Measurements from ENCODE around the gene FDX1.

FDX1 gene

DNA sequence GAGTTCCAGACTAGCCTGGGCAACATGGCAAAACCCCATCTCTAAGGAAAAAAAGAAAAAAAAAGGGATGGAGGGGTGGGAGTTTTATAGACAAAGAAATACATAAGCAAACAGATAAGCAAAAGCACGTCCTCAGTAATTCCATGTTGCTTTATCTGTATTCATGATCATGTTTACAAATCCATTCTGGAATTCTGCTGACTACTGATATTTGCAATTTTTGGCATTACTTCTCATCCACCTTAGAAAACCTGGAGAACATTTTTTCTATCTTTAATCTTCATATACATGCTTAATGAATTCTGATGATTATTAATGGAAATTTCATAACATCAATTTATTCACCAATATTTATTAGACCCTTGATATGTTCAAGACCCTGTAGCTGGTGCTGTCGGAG is 1.7 kb upstream of the FDX1 start:
- H3K27ac ChIP-seq (replicated peaks), result no peak overlapping the region
- H3K4me3 ChIP-seq (replicated peaks; ENCODE audit: insufficient read depth, low read length), result no peak overlapping the region
- TF ChIP-seq SPI1 (IDR thresholded peaks at IDR 0.05; ENCODE audit: borderline replicate concordance, low read depth) (no peak), GABPA (IDR thresholded peaks at IDR 0.05; ENCODE audit: low read depth) (no peak), POLR2AphosphoS5 (IDR thresholded peaks at IDR 0.05; ENCODE audit: low read depth) (no peak)
- TF ChIP-seq, protein P1, sequence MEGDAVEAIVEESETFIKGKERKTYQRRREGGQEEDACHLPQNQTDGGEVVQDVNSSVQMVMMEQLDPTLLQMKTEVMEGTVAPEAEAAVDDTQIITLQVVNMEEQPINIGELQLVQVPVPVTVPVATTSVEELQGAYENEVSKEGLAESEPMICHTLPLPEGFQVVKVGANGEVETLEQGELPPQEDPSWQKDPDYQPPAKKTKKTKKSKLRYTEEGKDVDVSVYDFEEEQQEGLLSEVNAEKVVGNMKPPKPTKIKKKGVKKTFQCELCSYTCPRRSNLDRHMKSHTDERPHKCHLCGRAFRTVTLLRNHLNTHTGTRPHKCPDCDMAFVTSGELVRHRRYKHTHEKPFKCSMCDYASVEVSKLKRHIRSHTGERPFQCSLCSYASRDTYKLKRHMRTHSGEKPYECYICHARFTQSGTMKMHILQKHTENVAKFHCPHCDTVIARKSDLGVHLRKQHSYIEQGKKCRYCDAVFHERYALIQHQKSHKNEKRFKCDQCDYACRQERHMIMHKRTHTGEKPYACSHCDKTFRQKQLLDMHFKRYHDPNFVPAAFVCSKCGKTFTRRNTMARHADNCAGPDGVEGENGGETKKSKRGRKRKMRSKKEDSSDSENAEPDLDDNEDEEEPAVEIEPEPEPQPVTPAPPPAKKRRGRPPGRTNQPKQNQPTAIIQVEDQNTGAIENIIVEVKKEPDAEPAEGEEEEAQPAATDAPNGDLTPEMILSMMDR (IDR thresholded peaks at IDR 0.05; ENCODE audit: insufficient read depth, low read length), result no peak
- TF ChIP-seq, protein P2, sequence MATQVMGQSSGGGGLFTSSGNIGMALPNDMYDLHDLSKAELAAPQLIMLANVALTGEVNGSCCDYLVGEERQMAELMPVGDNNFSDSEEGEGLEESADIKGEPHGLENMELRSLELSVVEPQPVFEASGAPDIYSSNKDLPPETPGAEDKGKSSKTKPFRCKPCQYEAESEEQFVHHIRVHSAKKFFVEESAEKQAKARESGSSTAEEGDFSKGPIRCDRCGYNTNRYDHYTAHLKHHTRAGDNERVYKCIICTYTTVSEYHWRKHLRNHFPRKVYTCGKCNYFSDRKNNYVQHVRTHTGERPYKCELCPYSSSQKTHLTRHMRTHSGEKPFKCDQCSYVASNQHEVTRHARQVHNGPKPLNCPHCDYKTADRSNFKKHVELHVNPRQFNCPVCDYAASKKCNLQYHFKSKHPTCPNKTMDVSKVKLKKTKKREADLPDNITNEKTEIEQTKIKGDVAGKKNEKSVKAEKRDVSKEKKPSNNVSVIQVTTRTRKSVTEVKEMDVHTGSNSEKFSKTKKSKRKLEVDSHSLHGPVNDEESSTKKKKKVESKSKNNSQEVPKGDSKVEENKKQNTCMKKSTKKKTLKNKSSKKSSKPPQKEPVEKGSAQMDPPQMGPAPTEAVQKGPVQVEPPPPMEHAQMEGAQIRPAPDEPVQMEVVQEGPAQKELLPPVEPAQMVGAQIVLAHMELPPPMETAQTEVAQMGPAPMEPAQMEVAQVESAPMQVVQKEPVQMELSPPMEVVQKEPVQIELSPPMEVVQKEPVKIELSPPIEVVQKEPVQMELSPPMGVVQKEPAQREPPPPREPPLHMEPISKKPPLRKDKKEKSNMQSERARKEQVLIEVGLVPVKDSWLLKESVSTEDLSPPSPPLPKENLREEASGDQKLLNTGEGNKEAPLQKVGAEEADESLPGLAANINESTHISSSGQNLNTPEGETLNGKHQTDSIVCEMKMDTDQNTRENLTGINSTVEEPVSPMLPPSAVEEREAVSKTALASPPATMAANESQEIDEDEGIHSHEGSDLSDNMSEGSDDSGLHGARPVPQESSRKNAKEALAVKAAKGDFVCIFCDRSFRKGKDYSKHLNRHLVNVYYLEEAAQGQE (IDR thresholded peaks at IDR 0.05; ENCODE audit: insufficient replicate concordance, low read depth), result no peak
- no peak for DNase-seq (ENCODE audit: low read depth in 1 of 2, low spot score in 1 of 2)
- H3K27me3 ChIP-seq (ENCODE audit: insufficient read depth, poor library complexity, severe bottlenecking), result no peaks in the 10 kb centered on the region

DNA sequence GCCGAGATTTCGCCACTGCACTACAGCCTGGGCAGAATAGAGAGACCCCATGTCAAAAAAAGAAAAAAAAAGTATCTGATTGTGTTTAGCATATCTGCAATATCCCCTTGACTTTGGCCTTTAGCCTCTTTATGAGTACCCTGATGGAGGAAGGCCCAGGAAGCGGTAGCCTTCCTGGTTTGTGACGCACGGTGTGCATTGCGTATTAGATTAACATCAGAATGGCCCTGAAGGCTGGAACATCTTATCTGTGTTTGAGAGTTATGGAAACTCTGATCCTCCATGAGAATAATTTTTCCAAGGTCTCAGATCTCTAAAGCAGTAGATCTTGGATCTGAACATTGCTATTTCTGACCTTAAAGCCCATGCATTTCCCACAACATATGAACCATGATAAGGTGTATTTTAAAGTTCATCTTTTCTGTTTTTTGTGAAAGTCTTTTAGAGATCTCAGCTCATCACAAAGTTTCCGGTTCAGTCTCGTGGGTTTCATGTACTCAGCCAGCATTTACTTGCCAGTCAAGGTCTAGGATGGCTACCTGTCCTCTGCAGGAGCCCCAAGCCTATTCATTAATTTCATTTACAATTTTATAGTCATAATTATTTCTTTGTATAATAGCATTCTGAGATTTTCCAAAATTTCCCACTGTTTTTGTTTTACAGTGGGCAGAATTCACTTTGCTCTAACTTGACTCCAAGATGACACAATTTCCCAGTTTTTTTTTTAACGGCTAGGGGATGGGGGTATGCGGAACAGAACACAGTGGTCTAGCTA is 605 bp upstream of the FDX1 start:
- Histone ChIP-seq H3K27ac (replicated peaks) (peak overlapping the region; percentile 75), H3K27me3 (ENCODE audit: insufficient read depth, poor library complexity, severe bottlenecking) (no peaks in the 10 kb centered on the region), H3K4me3 (replicated peaks; ENCODE audit: insufficient read depth, low read length) (peak overlapping the region; percentile 90)
- no peak for TF ChIP-seq SPI1 (IDR thresholded peaks at IDR 0.05; ENCODE audit: borderline replicate concordance, low read depth)
- TF ChIP-seq, protein P2 (IDR thresholded peaks at IDR 0.05; ENCODE audit: insufficient replicate concordance, low read depth), result no peak
- TF ChIP-seq, protein P1 (IDR thresholded peaks at IDR 0.05; ENCODE audit: insufficient read depth, low read length), result no peak
- TF ChIP-seq GABPA (IDR thresholded peaks at IDR 0.05; ENCODE audit: low read depth), result no peak
- no peak for TF ChIP-seq POLR2AphosphoS5 (IDR thresholded peaks at IDR 0.05; ENCODE audit: low read depth)
- DNase-seq (ENCODE audit: low read depth in 1 of 2, low spot score in 1 of 2), result no peak

DNA sequence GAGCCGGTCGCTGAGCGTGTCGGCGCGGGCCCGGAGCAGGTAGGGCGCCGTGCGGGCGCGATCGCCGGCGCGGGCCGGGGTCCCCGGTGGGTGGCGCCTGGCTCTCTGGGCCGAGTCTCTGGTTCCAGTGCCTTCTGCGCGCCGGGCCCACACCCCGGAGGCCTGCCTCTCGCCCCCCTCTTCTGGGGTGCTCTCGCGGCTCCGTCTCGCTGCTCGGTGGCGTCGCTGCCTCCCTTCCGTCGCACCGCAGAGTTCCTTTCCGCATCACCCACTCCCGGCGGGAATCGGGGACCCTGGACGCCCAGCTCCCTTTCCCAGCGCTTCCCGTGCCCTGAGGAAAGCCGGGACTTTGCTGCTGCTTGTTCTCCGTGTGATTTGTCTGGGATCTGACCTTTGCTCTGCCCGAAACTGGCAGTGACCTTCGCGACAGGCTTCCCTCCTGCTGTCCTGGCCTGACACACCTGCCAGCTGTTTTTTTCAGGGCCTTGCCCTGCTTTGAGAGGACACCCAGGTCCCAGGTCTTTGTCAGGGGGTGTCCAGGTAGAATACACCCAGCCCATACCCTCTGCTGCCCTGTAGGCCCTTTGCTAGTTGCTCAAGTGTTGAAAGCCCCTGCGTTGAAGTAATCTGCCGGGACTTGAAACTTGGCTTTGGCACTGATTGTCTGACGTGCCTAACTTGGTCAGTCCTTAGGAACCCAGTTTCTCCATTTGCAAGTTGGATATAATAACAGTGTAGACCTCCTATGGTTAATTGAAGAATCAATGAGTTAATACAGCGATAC is 711 bp downstream of the FDX1 start:
- no peaks in the 10 kb centered on the region for H3K27me3 ChIP-seq (ENCODE audit: insufficient read depth, poor library complexity, severe bottlenecking)

More for the DNA sequence above, 711 bp downstream of the FDX1 start:
- no peak for TF ChIP-seq GABPA (IDR thresholded peaks at IDR 0.05; ENCODE audit: low read depth)
- TF ChIP-seq, protein P2 (IDR thresholded peaks at IDR 0.05; ENCODE audit: insufficient replicate concordance, low read depth), result no peak
- TF ChIP-seq, protein P1 (IDR thresholded peaks at IDR 0.05; ENCODE audit: insufficient read depth, low read length), result no peak
- TF ChIP-seq SPI1 (IDR thresholded peaks at IDR 0.05; ENCODE audit: borderline replicate concordance, low read depth), result no peak
- no peak for TF ChIP-seq POLR2AphosphoS5 (IDR thresholded peaks at IDR 0.05; ENCODE audit: low read depth)
- Histone ChIP-seq H3K27ac (replicated peaks) (peak overlapping the region; percentile 62), H3K4me3 (replicated peaks; ENCODE audit: insufficient read depth, low read length) (peak overlapping the region; percentile 90)
- DNase-seq (ENCODE audit: low read depth in 1 of 2, low spot score in 1 of 2), result peak in 1 of 2 experiments; percentile 18
